Hepatocyte (in vitro differentiated cells): ENCODE data around the gene PGR.

ENCODE experiments used
- CTCF ChIP-seq: fragments of 200-600 bp; sonication (generic); IDR thresholded peaks from 2 replicates; pipeline ENCODE4 v1.5.1; 2016; ENCODE audit warnings: antibody characterized with exemption, mild to moderate bottlenecking; ENCODE audit not compliant: poor library complexity
- EZH2 ChIP-seq: fragments of 200-600 bp; sonication (generic); IDR thresholded peaks from 2 replicates; pipeline ENCODE4 v1.6.1; 2016; ENCODE audit warnings: antibody characterized with exemption, mild to moderate bottlenecking, borderline replicate concordance
- EZH2phosphoT487 ChIP-seq: fragments of 200-600 bp; sonication (generic); IDR thresholded peaks from one replicate; pipeline ENCODE4 v1.6.1; 2018; ENCODE audit warnings: antibody characterized with exemption, mild to moderate bottlenecking, low read depth, moderate library complexity; ENCODE audit not compliant: unreplicated experiment, severe bottlenecking

- TF ChIP-seq CTCF (no peak), EZH2 (no peak), EZH2phosphoT487 (no peak)
These were observed 144.9 kb downstream of the PGR start for GRCh38 chr11:100984668-100985067.
